ENCODE measurements around the gene ULK4. TPM values are rescaled to one million over a fixed set of nuclear protein-coding genes. Genes with fewer than 3 reads are reported as not detected.

Gene ULK4
- total and polyA plus RNA-seq, 2 donors (not counting 1 experiment from before 2014, with no cell fraction given), result 9.1 to 9.7 TPM

DNA sequence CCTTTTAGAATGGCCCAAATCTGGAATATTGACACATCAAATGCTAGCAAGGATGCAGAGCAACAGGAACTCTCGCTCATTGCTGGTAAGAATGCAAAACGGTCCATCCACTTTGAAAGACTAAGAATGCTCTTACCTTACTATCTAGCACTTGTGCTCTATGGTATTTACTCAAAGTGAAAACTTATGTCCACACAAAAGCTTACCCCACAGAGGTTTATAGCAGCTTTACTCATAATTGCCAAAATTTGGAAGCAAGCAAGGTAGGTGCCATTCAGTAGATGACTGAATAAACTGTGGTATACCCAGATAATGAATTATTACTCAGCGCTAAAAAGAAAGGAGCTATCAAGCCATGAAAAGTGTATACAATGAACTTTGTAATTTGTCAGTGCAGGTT, 666.2 kb downstream of the ULK4 start:
- H3K27ac ChIP-seq (ENCODE audit: insufficient read depth, low read length), result no peak overlapping the region
- H3K36me3 ChIP-seq (ENCODE audit: control insufficient read depth, insufficient read depth, low read length), result no peaks in the 10 kb centered on the region
- H3K4me3 ChIP-seq (replicated peaks in 1 of 4; ENCODE audit: control extremely low read depth in 1 of 4, insufficient read depth in 1 of 4, low read depth in 3 of 4, low read length in 4 of 4), result no peak overlapping the region
- no peak for DNase-seq (ENCODE audit: low read depth in 2 of 2)
- H3K9ac ChIP-seq (ENCODE audit: insufficient read depth, low read length), result no peak overlapping the region
- H3K79me2 ChIP-seq (ENCODE audit: control insufficient read depth, insufficient read depth, low read length), result no peaks in the 10 kb centered on the region
- no peaks in the 10 kb centered on the region for H3K27me3 ChIP-seq (ENCODE audit: control insufficient read depth, insufficient read depth, low read length)
- H3K4me1 ChIP-seq (ENCODE audit: control insufficient read depth, extremely low read depth, insufficient read depth, low read length), result no peaks in the 10 kb centered on the region
- no peak overlapping the region for H2AFZ ChIP-seq (ENCODE audit: low read length)
- H4K20me1 ChIP-seq (ENCODE audit: control insufficient read depth, extremely low read depth, insufficient read depth, low read length), result no peaks in the 10 kb centered on the region
- no peak overlapping the region for H3K4me2 ChIP-seq (ENCODE audit: extremely low read depth, insufficient read depth, low read length)
- no peak for TF ChIP-seq EZH2 (IDR thresholded peaks at IDR 0.05; ENCODE audit: low read length, missing control alignments)
- TF ChIP-seq, protein P1, sequence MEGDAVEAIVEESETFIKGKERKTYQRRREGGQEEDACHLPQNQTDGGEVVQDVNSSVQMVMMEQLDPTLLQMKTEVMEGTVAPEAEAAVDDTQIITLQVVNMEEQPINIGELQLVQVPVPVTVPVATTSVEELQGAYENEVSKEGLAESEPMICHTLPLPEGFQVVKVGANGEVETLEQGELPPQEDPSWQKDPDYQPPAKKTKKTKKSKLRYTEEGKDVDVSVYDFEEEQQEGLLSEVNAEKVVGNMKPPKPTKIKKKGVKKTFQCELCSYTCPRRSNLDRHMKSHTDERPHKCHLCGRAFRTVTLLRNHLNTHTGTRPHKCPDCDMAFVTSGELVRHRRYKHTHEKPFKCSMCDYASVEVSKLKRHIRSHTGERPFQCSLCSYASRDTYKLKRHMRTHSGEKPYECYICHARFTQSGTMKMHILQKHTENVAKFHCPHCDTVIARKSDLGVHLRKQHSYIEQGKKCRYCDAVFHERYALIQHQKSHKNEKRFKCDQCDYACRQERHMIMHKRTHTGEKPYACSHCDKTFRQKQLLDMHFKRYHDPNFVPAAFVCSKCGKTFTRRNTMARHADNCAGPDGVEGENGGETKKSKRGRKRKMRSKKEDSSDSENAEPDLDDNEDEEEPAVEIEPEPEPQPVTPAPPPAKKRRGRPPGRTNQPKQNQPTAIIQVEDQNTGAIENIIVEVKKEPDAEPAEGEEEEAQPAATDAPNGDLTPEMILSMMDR (conservative IDR thresholded peaks at IDR 0.05 in 1 of 2, IDR thresholded peaks at IDR 0.05 in 1 of 2; ENCODE audit: low read depth in 1 of 2, low read length in 2 of 2), result no peak
- H3K9me3 ChIP-seq (ENCODE audit: control insufficient read depth, insufficient read depth, low read depth, low read length), result no peaks in the 10 kb centered on the region

DNA sequence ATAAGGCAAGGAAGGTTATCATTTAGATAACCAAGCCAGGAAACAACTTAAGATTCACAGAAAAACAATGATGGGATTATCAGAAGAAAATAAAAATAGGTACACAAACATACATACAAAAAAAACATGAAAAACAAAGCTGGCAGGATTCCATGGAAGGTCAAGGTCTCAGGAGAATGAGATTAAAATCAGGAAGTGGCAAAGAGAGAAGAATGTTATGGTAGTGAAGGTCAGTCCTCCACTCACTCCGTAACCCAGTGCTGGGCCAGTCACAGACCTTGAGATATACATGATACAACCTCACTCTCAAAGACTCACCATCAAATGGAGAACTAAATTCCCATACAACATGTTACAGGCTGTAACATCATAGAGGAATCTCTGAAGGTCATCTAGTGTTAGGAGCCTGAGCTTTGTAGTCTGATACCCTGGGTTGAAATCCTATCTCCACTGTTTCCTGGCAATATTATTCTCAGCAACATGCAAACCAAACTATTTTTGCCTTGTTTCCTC, 668.7 kb downstream of the ULK4 start:
- Histone ChIP-seq H3K27me3 (ENCODE audit: control insufficient read depth, insufficient read depth, low read length) (no peaks in the 10 kb centered on the region), H3K27ac (ENCODE audit: insufficient read depth, low read length) (no peak overlapping the region), H3K36me3 (ENCODE audit: control insufficient read depth, insufficient read depth, low read length) (no peaks in the 10 kb centered on the region), H3K79me2 (ENCODE audit: control insufficient read depth, insufficient read depth, low read length) (no peaks in the 10 kb centered on the region), H4K20me1 (ENCODE audit: control insufficient read depth, extremely low read depth, insufficient read depth, low read length) (no peaks in the 10 kb centered on the region), H3K4me3 (replicated peaks in 1 of 4; ENCODE audit: control extremely low read depth in 1 of 4, insufficient read depth in 1 of 4, low read depth in 3 of 4, low read length in 4 of 4) (no peak overlapping the region), H3K9ac (ENCODE audit: insufficient read depth, low read length) (no peak overlapping the region), H3K9me3 (ENCODE audit: control insufficient read depth, insufficient read depth, low read depth, low read length) (no peaks in the 10 kb centered on the region), H3K4me2 (ENCODE audit: extremely low read depth, insufficient read depth, low read length) (no peak overlapping the region), H3K4me1 (ENCODE audit: control insufficient read depth, extremely low read depth, insufficient read depth, low read length) (no peaks in the 10 kb centered on the region), H2AFZ (ENCODE audit: low read length) (no peak overlapping the region)
- no peak for DNase-seq (ENCODE audit: low read depth in 2 of 2)
- TF ChIP-seq EZH2 (IDR thresholded peaks at IDR 0.05; ENCODE audit: low read length, missing control alignments), result no peak
- TF ChIP-seq, protein P1 (conservative IDR thresholded peaks at IDR 0.05 in 1 of 2, IDR thresholded peaks at IDR 0.05 in 1 of 2; ENCODE audit: low read depth in 1 of 2, low read length in 2 of 2), result no peak

DNA sequence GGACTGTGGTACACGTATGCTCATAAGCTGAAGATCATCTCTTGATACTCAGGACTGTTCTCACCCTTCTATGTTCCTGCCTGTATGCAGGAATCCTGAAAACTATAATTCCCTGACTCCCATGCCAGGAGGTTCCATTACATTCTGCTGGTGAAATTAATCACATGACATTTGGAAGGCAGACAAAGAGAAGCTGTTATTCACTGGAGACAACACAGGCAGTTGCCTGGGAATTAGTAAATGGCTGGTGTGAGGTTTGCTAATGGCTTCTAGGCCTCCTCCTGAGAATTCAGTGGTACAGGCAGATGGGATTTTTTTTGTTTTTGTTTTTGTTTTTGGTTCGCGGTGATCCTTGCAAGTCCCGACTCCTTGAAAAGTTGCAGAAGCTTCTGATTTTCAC, 671.2 kb downstream of the ULK4 start:
- no peaks in the 10 kb centered on the region for H3K36me3 ChIP-seq (ENCODE audit: control insufficient read depth, insufficient read depth, low read length)
- peak in 1 of 2 donors; percentile 6 for DNase-seq (ENCODE audit: low read depth in 2 of 2)

More for the DNA sequence above, 671.2 kb downstream of the ULK4 start:
- no peak overlapping the region for H3K4me3 ChIP-seq (replicated peaks in 1 of 4; ENCODE audit: control extremely low read depth in 1 of 4, insufficient read depth in 1 of 4, low read depth in 3 of 4, low read length in 4 of 4)
- no peaks in the 10 kb centered on the region for H3K9me3 ChIP-seq (ENCODE audit: control insufficient read depth, insufficient read depth, low read depth, low read length)
- no peaks in the 10 kb centered on the region for H3K27me3 ChIP-seq (ENCODE audit: control insufficient read depth, insufficient read depth, low read length)
- no peaks in the 10 kb centered on the region for H3K79me2 ChIP-seq (ENCODE audit: control insufficient read depth, insufficient read depth, low read length)
- no peak overlapping the region for H3K27ac ChIP-seq (ENCODE audit: insufficient read depth, low read length)
- no peaks in the 10 kb centered on the region for H3K4me1 ChIP-seq (ENCODE audit: control insufficient read depth, extremely low read depth, insufficient read depth, low read length)
- H4K20me1 ChIP-seq (ENCODE audit: control insufficient read depth, extremely low read depth, insufficient read depth, low read length), result no peaks in the 10 kb centered on the region
- H3K9ac ChIP-seq (ENCODE audit: insufficient read depth, low read length), result no peak overlapping the region
- no peak overlapping the region for H3K4me2 ChIP-seq (ENCODE audit: extremely low read depth, insufficient read depth, low read length)
- H2AFZ ChIP-seq (ENCODE audit: low read length), result no peak overlapping the region
- TF ChIP-seq, protein P1 (conservative IDR thresholded peaks at IDR 0.05 in 1 of 2, IDR thresholded peaks at IDR 0.05 in 1 of 2; ENCODE audit: low read depth in 1 of 2, low read length in 2 of 2), result no peak
- no peak for TF ChIP-seq EZH2 (IDR thresholded peaks at IDR 0.05; ENCODE audit: low read length, missing control alignments)
